Measurements from ENCODE around the gene PROK1. TPM values are rescaled to one million over a fixed set of nuclear protein-coding genes. Genes with fewer than 3 reads are reported as not detected.

The PROK1 gene
- total and polyA plus RNA-seq, 11 donors, result 0.07 to 3.4 (median 0.40) TPM; not detected in 4

- Histone ChIP-seq H3K9me3 (no peaks in the 10 kb centered on the region), H3K36me3 (no peaks in the 10 kb centered on the region), H3K27me3 (peaks cover 0 to 3% (median 0%) of the 10 kb centered on the region in 9 donors), H3K27ac (no peak overlapping the region), H3K4me1 (peaks cover 0 to 20% (median 10%) of the 10 kb centered on the region in 12 donors), H3K4me3 (no peak overlapping the region)
- 75 to 83% (median 77%) methylated on average over 9 of the region's 9 CpGs for WGBS, 4 donors
- TF ChIP-seq CTCF (IDR thresholded peaks at IDR 0.05), result no peak
- intact Hi-C loops (cut with DNase I), result no loop called here
- DNase-seq (no peak), ATAC-seq (no peak)
Observed at GRCh38 chr1:110483308-110483685, 32.3 kb downstream of the PROK1 start.

- DNase-seq, result no peak
- peaks cover 0 to 3% (median 0%) of the 10 kb centered on the region in 9 donors for H3K27me3 ChIP-seq
- no peak overlapping the region for H3K27ac ChIP-seq
- no peak for ATAC-seq
- no peaks in the 10 kb centered on the region for H3K9me3 ChIP-seq
- H3K4me1 ChIP-seq, result peaks cover 0 to 20% (median 10%) of the 10 kb centered on the region in 12 donors
- TF ChIP-seq CTCF (IDR thresholded peaks at IDR 0.05), result no peak
- no peak for TF ChIP-seq POLR2A (IDR thresholded peaks at IDR 0.05)
- 88 to 90% (median 88%) methylated on average over 8 to 12 of the region's 12 CpGs for WGBS, 4 donors
- intact Hi-C loops (cut with DNase I), result loop anchor here in 1 of 10 donors (5.0 kb wide), 1 partner anchor 58 kb away; no protein-coding TSS in a partner anchor
- no peaks in the 10 kb centered on the region for H3K36me3 ChIP-seq
- no peak overlapping the region for H3K4me3 ChIP-seq
Observed at GRCh38 chr1:110484801-110485200, 33.9 kb downstream of the PROK1 start.

- Histone ChIP-seq H3K27ac (no peak overlapping the region), H3K4me1 (peaks cover 0 to 20% (median 10%) of the 10 kb centered on the region in 12 donors), H3K9me3 (no peaks in the 10 kb centered on the region), H3K4me3 (no peak overlapping the region), H3K36me3 (no peaks in the 10 kb centered on the region), H3K27me3 (peaks cover 0 to 3% (median 0%) of the 10 kb centered on the region in 9 donors)
- TF ChIP-seq CTCF (IDR thresholded peaks at IDR 0.05), result no peak
- TF ChIP-seq POLR2A (IDR thresholded peaks at IDR 0.05), result no peak
- DNase-seq, result peak in 2 of 5 donors; percentile 33 to 45
- peak; percentile 38 to 62 (median 50) for ATAC-seq
- WGBS, 4 donors, result 0 to 33% (median 21%) methylated on average over 1 to 2 of the region's 2 CpGs
- intact Hi-C loops (cut with DNase I), result loop anchor here in 1 of 10 donors (5.0 kb wide), 1 partner anchor 58 kb away; no protein-coding TSS in a partner anchor
Observed at GRCh38 chr1:110485725-110486124, 34.8 kb downstream of the PROK1 start.

GRCh38 chr1:110487726-110488125 lies 36.8 kb downstream of the PROK1 start:
- WGBS, 4 donors, result 44 to 57% (median 50%) methylated on average over 8 of the region's 8 CpGs

More at GRCh38 chr1:110487726-110488125, 36.8 kb downstream of the PROK1 start:
- no peak overlapping the region for H3K27ac ChIP-seq
- H3K36me3 ChIP-seq, result no peaks in the 10 kb centered on the region
- H3K9me3 ChIP-seq, result no peaks in the 10 kb centered on the region
- ATAC-seq (no peak), DNase-seq (no peak)
- peaks cover 0 to 3% (median 0%) of the 10 kb centered on the region in 9 donors for H3K27me3 ChIP-seq
- intact Hi-C loops (cut with DNase I), result loop anchor here in 1 of 10 donors (5.0 kb wide), 1 partner anchor 60 kb away; no protein-coding TSS in a partner anchor
- TF ChIP-seq POLR2A (IDR thresholded peaks at IDR 0.05), result no peak
- TF ChIP-seq CTCF (IDR thresholded peaks at IDR 0.05), result no peak
- H3K4me1 ChIP-seq, result peaks cover 0 to 10% (median 1%) of the 10 kb centered on the region in 12 donors
- H3K4me3 ChIP-seq, result no peak overlapping the region

Data from heart left ventricle (tissue), 16 donors.